ENCODE measurements around the gene SLC38A5.

SLC38A5 gene

GRCh38 chrX:48472225-48472624 lies 2.2 kb upstream of the SLC38A5 start:
- DNase-seq (ENCODE audit: low read depth in 1 of 2, low spot score in 1 of 2), result no peak
- Histone ChIP-seq H3K27ac (replicated peaks) (no peak overlapping the region), H3K27me3 (ENCODE audit: insufficient read depth, poor library complexity, severe bottlenecking) (no peaks in the 10 kb centered on the region), H3K4me3 (replicated peaks; ENCODE audit: insufficient read depth, low read length) (no peak overlapping the region)
- TF ChIP-seq CTCF (IDR thresholded peaks at IDR 0.05; ENCODE audit: insufficient read depth, low read length) (no peak), POLR2AphosphoS5 (IDR thresholded peaks at IDR 0.05; ENCODE audit: low read depth) (no peak), REST (IDR thresholded peaks at IDR 0.05; ENCODE audit: insufficient replicate concordance, low read depth) (no peak), GABPA (IDR thresholded peaks at IDR 0.05; ENCODE audit: low read depth) (no peak), SPI1 (IDR thresholded peaks at IDR 0.05; ENCODE audit: borderline replicate concordance, low read depth) (no peak)

GRCh38 chrX:48471504-48471903 lies 1.4 kb upstream of the SLC38A5 start:
- Histone ChIP-seq H3K27me3 (ENCODE audit: insufficient read depth, poor library complexity, severe bottlenecking) (no peaks in the 10 kb centered on the region), H3K27ac (replicated peaks) (no peak overlapping the region), H3K4me3 (replicated peaks; ENCODE audit: insufficient read depth, low read length) (no peak overlapping the region)
- DNase-seq (ENCODE audit: low read depth in 1 of 2, low spot score in 1 of 2), result no peak
- TF ChIP-seq SPI1 (IDR thresholded peaks at IDR 0.05; ENCODE audit: borderline replicate concordance, low read depth) (no peak), POLR2AphosphoS5 (IDR thresholded peaks at IDR 0.05; ENCODE audit: low read depth) (no peak), REST (IDR thresholded peaks at IDR 0.05; ENCODE audit: insufficient replicate concordance, low read depth) (no peak), GABPA (IDR thresholded peaks at IDR 0.05; ENCODE audit: low read depth) (no peak), CTCF (IDR thresholded peaks at IDR 0.05; ENCODE audit: insufficient read depth, low read length) (no peak)

- DNase-seq (ENCODE audit: low read depth in 1 of 2, low spot score in 1 of 2), result no peak
- no peak for TF ChIP-seq POLR2AphosphoS5 (IDR thresholded peaks at IDR 0.05; ENCODE audit: low read depth)
- no peak for TF ChIP-seq SPI1 (IDR thresholded peaks at IDR 0.05; ENCODE audit: borderline replicate concordance, low read depth)
- Histone ChIP-seq H3K4me3 (replicated peaks; ENCODE audit: insufficient read depth, low read length) (no peak overlapping the region), H3K27me3 (ENCODE audit: insufficient read depth, poor library complexity, severe bottlenecking) (no peaks in the 10 kb centered on the region), H3K27ac (replicated peaks) (no peak overlapping the region)
These were observed 716 bp upstream of the SLC38A5 start for GRCh38 chrX:48470833-48471118.

GRCh38 chrX:48468693-48469691 lies 1.1 kb downstream of the SLC38A5 start:
- peak overlapping the region; percentile 79 for H3K27ac ChIP-seq (replicated peaks)

More at GRCh38 chrX:48468693-48469691, 1.1 kb downstream of the SLC38A5 start:
- TF ChIP-seq POLR2AphosphoS5 (IDR thresholded peaks at IDR 0.05; ENCODE audit: low read depth) (no peak), CTCF (IDR thresholded peaks at IDR 0.05; ENCODE audit: insufficient read depth, low read length) (no peak), REST (IDR thresholded peaks at IDR 0.05; ENCODE audit: insufficient replicate concordance, low read depth) (no peak), SPI1 (IDR thresholded peaks at IDR 0.05; ENCODE audit: borderline replicate concordance, low read depth) (no peak), GABPA (IDR thresholded peaks at IDR 0.05; ENCODE audit: low read depth) (no peak)
- Histone ChIP-seq H3K27me3 (ENCODE audit: insufficient read depth, poor library complexity, severe bottlenecking) (no peaks in the 10 kb centered on the region), H3K4me3 (replicated peaks; ENCODE audit: insufficient read depth, low read length) (peak overlapping the region; percentile 67)
- peak in 1 of 2 experiments; percentile 45 for DNase-seq (ENCODE audit: low read depth in 1 of 2, low spot score in 1 of 2)
